GM12878 (cell line): ENCODE results near the gene SRP14. TPM values are rescaled to one million over a fixed set of nuclear protein-coding genes. Genes with fewer than 3 reads are reported as not detected.

ENCODE experiments used
- ATAC-seq: fragments of 200-7000 bp; cut with Tn5 transposase; 3 replicates; pipeline ENCODE4 v1.9.1; 2020; ENCODE audit warnings: mild to moderate bottlenecking, moderate library complexity
- Bru-seq: library from RNA; stranded (reverse); fragments of 400-500 nt; gene quantifications from one replicate; lab custom pipeline; 2021; lab: Mats Ljungman, UMichigan
- BruChase-seq, 2 experiments: library from RNA; stranded (reverse); fragments of 400-500 nt; gene quantifications; one replicate each; lab custom pipeline; 2021; lab: Mats Ljungman, UMichigan
- BruUV-seq: library from RNA; stranded (reverse); fragments of 400-500 nt; replicated peaks from 2 replicates; lab custom pipeline; 2021; lab: Mats Ljungman, UMichigan
- CTCF ChIA-PET: fragments of 300-600 bp; sonication (Branson Sonifier 250); formaldehyde crosslinking; extraction: SDS; loops from one replicate; lab custom pipeline; 2021; ENCODE audit warnings: inconsistent platforms; lab: Yijun Ruan, JAX
- POLR2A ChIA-PET: fragments of 350-600 bp; formaldehyde crosslinking; extraction: SDS; loops from one replicate; lab custom pipeline; 2021; ENCODE audit warnings: inconsistent platforms; lab: Charles Lee
- RAD21 ChIA-PET: fragments of 300-600 bp; sonication (Branson Sonifier 250); formaldehyde crosslinking; loops from one replicate; lab custom pipeline; 2023; ENCODE audit warnings: antibody characterized with exemption; ENCODE audit not compliant: unreplicated experiment; lab: Charles Lee
- SMC1A ChIA-PET: fragments of 300-600 bp; sonication (Branson Sonifier 250); formaldehyde crosslinking; loops from one replicate; lab custom pipeline; 2023; ENCODE audit not compliant: unreplicated experiment, uncharacterized antibody; lab: Charles Lee
- DNase-seq: peaks from one replicate; pipeline ENCODE4 v3.0.0-alpha.2; 2011; ENCODE audit warnings: low read depth, low spot score
- FAIRE-seq: peaks from 3 replicates; lab custom pipeline; 2011; peaks lifted over from hg19 to GRCh38; lab: Jason Lieb, UNC
- H2AFZ ChIP-seq: 2 replicates; pipeline ENCODE4 v1.6.0; 2011; ENCODE audit warnings: low read depth, low read length, control low read depth; ENCODE audit not compliant: control insufficient read depth
- H3K27ac ChIP-seq: 2 replicates; pipeline ENCODE4 v1.5.1; 2011; ENCODE audit warnings: control low read depth; ENCODE audit not compliant: control insufficient read depth, insufficient read depth
- H3K27me3 ChIP-seq, 2 experiments: replicated peaks in 1 of 2; 2 replicates each; pipeline versions ENCODE4 v1.6.0 to v1.6.1; 2011; ENCODE audit warnings: low read length in 1 of 2; ENCODE audit not compliant: control insufficient read depth in 2 of 2, insufficient read depth in 2 of 2
- H3K36me3 ChIP-seq, 2 experiments: 2 replicates each; pipeline ENCODE4 v1.5.1; 2011; ENCODE audit warnings: low read length in 1 of 2; ENCODE audit not compliant: control insufficient read depth in 2 of 2, insufficient read depth in 2 of 2
- H3K4me1 ChIP-seq: 2 replicates; pipeline ENCODE4 v1.6.1; 2011; ENCODE audit warnings: mild to moderate bottlenecking, low read length, moderate library complexity, mixed read lengths; ENCODE audit not compliant: control insufficient read depth, insufficient read depth
- H3K4me2 ChIP-seq: 2 replicates; pipeline ENCODE4 v1.6.0; 2011; ENCODE audit warnings: control low read depth; ENCODE audit not compliant: control insufficient read depth, insufficient read depth
- H3K4me3 ChIP-seq: fragments of 200-600 bp; sonication (generic); 2 replicates; pipeline ENCODE4 v1.5.1; 2016
- H3K79me2 ChIP-seq: 2 replicates; pipeline ENCODE4 v1.6.0; 2011; ENCODE audit warnings: low read length; ENCODE audit not compliant: control insufficient read depth, insufficient read depth
- H3K9ac ChIP-seq: 2 replicates; pipeline ENCODE4 v1.8.0; 2011; ENCODE audit warnings: low read length, control low read depth, mixed read lengths; ENCODE audit not compliant: control insufficient read depth, insufficient read depth
- H3K9me3 ChIP-seq: replicated peaks from 3 replicates; pipeline ENCODE4 v1.5.1; 2011; ENCODE audit warnings: mild to moderate bottlenecking, low read length; ENCODE audit not compliant: control insufficient read depth, insufficient read depth
- H4K20me1 ChIP-seq: 2 replicates; pipeline ENCODE4 v1.6.0; 2011; ENCODE audit not compliant: control insufficient read depth, insufficient read depth
- EED ChIP-seq: sonication (generic); IDR thresholded peaks from 2 replicates; pipeline ENCODE4 v1.6.1; 2016; ENCODE audit warnings: antibody characterized with exemption, low read depth
- ESRRA ChIP-seq: IDR thresholded peaks from 2 replicates; pipeline ENCODE4 v1.6.1; 2012; ENCODE audit warnings: mild to moderate bottlenecking, low read length, improper control_type of control experiment
- EZH2 ChIP-seq: IDR thresholded peaks from 2 replicates; pipeline ENCODE4 v1.6.1; 2012; ENCODE audit warnings: low read depth, mild to moderate bottlenecking, control low read depth, inconsistent platforms, low read length, borderline replicate concordance; ENCODE audit not compliant: control insufficient read depth
- IKZF1 ChIP-seq: fragments of 450-650 bp; conservative IDR thresholded peaks from 2 replicates; pipeline ENCODE4 v1.6.1; 2017; ENCODE audit warnings: antibody characterized with exemption, mild to moderate bottlenecking
- IKZF2 ChIP-seq, 2 experiments: fragments of 450-650 bp; IDR thresholded peaks; 2 replicates each; pipeline ENCODE4 v1.6.1; 2017; ENCODE audit warnings: mild to moderate bottlenecking in 2 of 2, moderate library complexity in 2 of 2
- MXI1 ChIP-seq: fragments of 150-350 bp; IDR thresholded peaks from 2 replicates; pipeline ENCODE4 v1.6.1; 2011; ENCODE audit warnings: low read depth, mild to moderate bottlenecking, inconsistent platforms, low read length, improper control_type of control experiment
- PAX8 ChIP-seq: fragments of 450-650 bp; IDR thresholded peaks from 2 replicates; pipeline ENCODE4 v1.6.1; 2017; ENCODE audit warnings: mild to moderate bottlenecking, moderate library complexity
- POLR2A ChIP-seq: IDR thresholded peaks from 2 replicates; pipeline ENCODE4 v1.6.1; 2011; ENCODE audit warnings: low read depth, mild to moderate bottlenecking, low read length
- SREBF2 ChIP-seq: IDR thresholded peaks from 2 replicates; pipeline ENCODE4 v1.6.1; 2012; ENCODE audit warnings: mild to moderate bottlenecking, low read length
- SRF ChIP-seq, 2 experiments: IDR thresholded peaks; 2 replicates each; pipeline ENCODE4 v1.6.1; 2011; ENCODE audit warnings: low read depth in 2 of 2, low read length in 2 of 2, mild to moderate bottlenecking in 1 of 2, moderate library complexity in 1 of 2
- WGBS: methylation state at CpG from one replicate; pipeline ENCODE4 v1.1.6; 2016; ENCODE audit warnings: low lambda C conversion rate; ENCODE audit not compliant: insufficient replicate concordance, insufficient coverage; ENCODE audit errors: missing lambda C conversion rate; 5-methylcytosine and 5-hydroxymethylcytosine counted together
- in situ Hi-C: fragments of 300-500 bp; cut with MboI; formaldehyde crosslinking; loops from 9 replicates; pipeline ENCODE4 v1.14.3; 2018; ENCODE audit warnings: mixed read lengths
- intact Hi-C: fragments of 100-400 bp; cut with micrococcal nuclease; formaldehyde crosslinking; loops from one replicate; pipeline ENCODE4 v1.14.2; 2022; ENCODE audit not compliant: unreplicated experiment
- long read RNA-seq, 2 experiments: library from polyadenylated mRNA; unstranded; transcript quantifications; one replicate each; pipeline ENCODE4 v2.0.0, GENCODE V29; 2019 to 2020
- polyA minus RNA-seq, 3 experiments: library from RNA; depleted of rRNA, polyadenylated mRNA; stranded (reverse); fragments of >200 nt; gene quantifications; 2 replicates each; pipeline ENCODE4 v1.2.3, GENCODE V29; 2011
- polyA plus RNA-seq, 11 experiments: library from polyadenylated mRNA; depleted of rRNA in 4 of 11; unstranded in 6 of 11; stranded (reverse) in 5 of 11; fragments of >200 nt; fragmentation: Nextera tagmentation in 4 of 11; fragmentation: Illumina TruSeq in 1 of 11; extraction: Ambion mirVana in 4 of 11; extraction: Trizol in 1 of 11; gene quantifications; 1 replicate in 1 of 11; 2 replicates in 10 of 11; pipeline versions ENCODE4 v1.2.1 to v1.2.3, GENCODE V29; 2011 to 2016; ENCODE audit warnings: inconsistent platforms in 2 of 11, missing spikeins in 2 of 11, low read depth in 1 of 11
- total RNA-seq, 4 experiments: library from RNA; depleted of rRNA in 3 of 4; stranded (reverse); fragments of >200 nt in 3 of 4; fragmentation: Illumina TruSeq in 1 of 4; extraction: Trizol in 1 of 4; gene quantifications; 2 replicates each; pipeline versions ENCODE4 v1.2.1 to v1.2.3, GENCODE V29; 2013 to 2021
- TF ChIP-seq, protein P1 (sequence below): IDR thresholded peaks from 2 replicates; pipeline ENCODE4 v1.6.1; 2012; ENCODE audit warnings: low read length, inconsistent platforms
- TF ChIP-seq, protein P2 (sequence below): fragments of 450-650 bp; IDR thresholded peaks from 2 replicates; pipeline ENCODE4 v1.6.1; 2017; ENCODE audit warnings: low read depth, mild to moderate bottlenecking, moderate library complexity
- TF ChIP-seq, protein P3 (sequence below): IDR thresholded peaks from 2 replicates; pipeline ENCODE4 v1.6.1; 2011; ENCODE audit warnings: borderline replicate concordance, low read depth, mild to moderate bottlenecking, moderate library complexity, mixed read lengths, low read length; ENCODE audit not compliant: insufficient read depth; ENCODE audit errors: extremely low read length

The SRP14 gene, protein sequence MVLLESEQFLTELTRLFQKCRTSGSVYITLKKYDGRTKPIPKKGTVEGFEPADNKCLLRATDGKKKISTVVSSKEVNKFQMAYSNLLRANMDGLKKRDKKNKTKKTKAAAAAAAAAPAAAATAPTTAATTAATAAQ
- 27.7 and 29.4 TPM in 2 replicates for total RNA-seq (2013; cell fraction: nucleolus; rRNA removed)
- total RNA-seq (2014; rRNA removed): 273 and 320 TPM in 2 replicates
- 181 and 189 TPM in 2 replicates for total RNA-seq (2014; rRNA removed; fragmentation: Illumina TruSeq; extraction: Trizol)
- 141 TPM in 2 replicates for total RNA-seq (2021)
- polyA plus RNA-seq (2011; ENCODE audit: low read depth): 301 TPM
- polyA plus RNA-seq (2011; rRNA removed): 431 and 589 TPM in 2 replicates
- polyA plus RNA-seq (2011; cell fraction: cytosol; rRNA removed): 161 and 219 TPM in 2 replicates
- polyA plus RNA-seq (2011; cell fraction: nucleus; rRNA removed): 122 and 149 TPM in 2 replicates
- polyA plus RNA-seq (2012): 239 and 266 TPM in 2 replicates
- polyA plus RNA-seq (2014; fragmentation: Illumina TruSeq; extraction: Trizol): 364 and 455 TPM in 2 replicates
- 1,000 to 10,000 TPM; 1,041 to 1,182 TPM for polyA plus RNA-seq (2014; fragmentation: Nextera tagmentation; extraction: Ambion mirVana)
- polyA plus RNA-seq (2014; rRNA removed): 546 and 554 TPM in 2 replicates
- 100 to 1,000 TPM; 806 to 826 TPM for polyA plus RNA-seq (2016; fragmentation: Nextera tagmentation; extraction: Ambion mirVana)
- 69.2 and 71.6 TPM in 2 replicates for polyA minus RNA-seq (2011; rRNA and poly(A)+ RNA removed)
- polyA minus RNA-seq (2011; cell fraction: cytosol; rRNA and poly(A)+ RNA removed): 31.9 and 39.9 TPM in 2 replicates
- 33.1 and 43.4 TPM in 2 replicates for polyA minus RNA-seq (2011; cell fraction: nucleus; rRNA and poly(A)+ RNA removed)
- Bru-seq, nascent RNA: percentile 98 among the genes with signal in this experiment
- BruChase-seq, experiment 1, labeled RNA remaining after a 6-hour chase: percentile 99 among the genes with signal in this experiment
- BruChase-seq, experiment 2, labeled RNA remaining after a 2-hour chase: percentile 98 among the genes with signal in this experiment
- long read RNA-seq, experiment 1, transcript SRP14-201 (5 exons, 1,077 nt): major isoform, 314 of 325 reads
- long read RNA-seq, experiment 1, partial matches to known transcripts: 1 of 325 reads
- long read RNA-seq, experiment 1, other reads (novel, unspliced or antisense): 6 of 325 reads
- long read RNA-seq, experiment 2, transcript SRP14-201 (5 exons, 1,077 nt): major isoform, 974 of 1,020 reads
- long read RNA-seq, experiment 2, partial matches to known transcripts: 7 of 1,020 reads
- long read RNA-seq, experiment 2, other reads (novel, unspliced or antisense): 35 of 1,020 reads

DNA sequence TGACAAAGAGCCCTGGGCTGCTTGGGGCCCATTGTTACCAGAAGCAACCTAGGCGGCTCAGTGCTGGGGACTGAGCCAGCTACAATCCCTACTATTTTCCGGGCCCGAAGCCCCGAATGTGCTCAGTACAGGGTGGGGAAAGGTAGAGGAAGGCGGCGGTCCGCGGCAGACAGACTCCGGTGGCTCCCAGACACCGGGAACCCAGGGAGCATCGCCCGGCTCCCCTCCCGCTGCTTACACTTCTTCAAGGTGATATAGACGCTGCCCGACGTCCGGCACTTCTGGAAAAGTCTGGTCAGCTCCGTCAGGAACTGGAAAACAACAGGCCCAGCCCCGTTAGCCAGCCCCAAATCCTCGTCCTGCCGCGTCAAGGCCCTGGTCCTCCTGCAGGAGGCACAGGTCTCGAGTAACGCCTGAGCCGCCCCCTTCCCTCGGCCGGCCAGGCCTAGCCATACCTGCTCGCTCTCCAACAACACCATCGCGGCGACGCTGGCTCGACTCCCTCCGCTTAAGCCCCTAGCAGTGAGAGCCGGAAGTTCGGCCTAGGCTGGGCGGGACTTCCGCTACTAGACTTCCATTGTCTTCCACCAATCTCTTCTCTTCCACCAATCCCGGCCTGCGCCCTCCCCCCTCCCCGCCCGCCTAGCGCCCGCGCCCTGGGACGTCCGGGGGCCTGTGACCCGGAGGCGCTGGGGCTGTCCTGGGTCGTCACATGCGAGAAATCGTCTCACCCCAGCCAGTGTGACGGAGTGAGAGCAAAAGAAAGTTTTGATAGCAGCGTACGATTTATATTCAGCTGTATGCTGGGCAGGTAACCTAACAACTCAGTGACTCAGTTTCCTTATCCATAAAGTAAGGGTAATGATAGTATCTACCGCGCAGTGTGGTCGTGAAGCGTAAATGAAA lies at the start of gene SRP14:
Gene SRP14 (minus strand): TSS at position 544 of the 906 bp plus-strand sequence. CDS start 65 bp downstream, at position 479.
- in situ Hi-C loops (no loop called here), intact Hi-C loops (no loop called here)
- ChIA-PET RAD21 (interaction anchor here (0.6 to 5.0 kb wide), 8 partner anchors 9 to 1973 kb away, joined by 3 to 76 read pairs (median 4); partner anchors contain the start of gene BMF), CTCF (interaction anchor here (0.8 to 11.8 kb wide), 18 partner anchors 9 to 337 kb away, joined by 3 to 776 read pairs (median 8); partner anchors contain the start of genes BMF and PLCB2), SMC1A (interaction anchor here (0.8 to 23.0 kb wide), 13 partner anchors 64 to 284 kb away, joined by 3 to 1082 read pairs (median 5); partner anchors contain the start of genes BMF and EIF2AK4), POLR2A (interaction anchor here (0.5 to 4.0 kb wide), 10 partner anchors 10 to 256 kb away, joined by 3 to 25 read pairs (median 6); partner anchors contain the start of genes BMF and FSIP1)
- WGBS: 2% methylated on average over 51 of the region's 59 CpGs
- peak within 1 kb of the TSS; percentile 92 for H3K9ac ChIP-seq
- H3K4me3 ChIP-seq: peak within 1 kb of the TSS; percentile 89
- no TSS peak for BruUV-seq
- peaks cover 0 to 18% of the 10 kb centered on the region in 2 experiments; a peak in 2 of 4 replicates for H3K36me3 ChIP-seq
- no peaks in the 10 kb centered on the region for H3K27me3 ChIP-seq
- H2AFZ ChIP-seq: peak within 1 kb of the TSS; percentile 76
- peak within 1 kb of the TSS; percentile 98 for H3K4me2 ChIP-seq
- H3K4me1 ChIP-seq: peaks cover 9% of the 10 kb centered on the region
- FAIRE-seq (peak; percentile 92), DNase-seq (peak; percentile 75), ATAC-seq (peak; percentile 95)
- no peaks in the 10 kb centered on the region for H4K20me1 ChIP-seq
- peaks cover 35% of the 10 kb centered on the region for H3K79me2 ChIP-seq
- peak within 1 kb of the TSS; percentile 79 for H3K27ac ChIP-seq
- no peaks in the 10 kb centered on the region for H3K9me3 ChIP-seq
- TF ChIP-seq EZH2 (no peak), SRF (IDR thresholded peaks at IDR 0.05; ENCODE audit: low read depth in 2 of 2, low read length in 2 of 2) (no peak), ESRRA (no peak), PAX8 (no peak), MXI1 (peak; percentile 81), EED (no peak), SREBF2 (no peak), POLR2A (peak; percentile 98), IKZF1 (peak; percentile 50; the same call in 1 of the 2 replicates), IKZF2 (IDR thresholded peaks at IDR 0.05) (0 out of 4 replicates have a peak, but pooled peaks of 1 of the 2 experiments have one; percentile 18)
- TF ChIP-seq, protein P1, sequence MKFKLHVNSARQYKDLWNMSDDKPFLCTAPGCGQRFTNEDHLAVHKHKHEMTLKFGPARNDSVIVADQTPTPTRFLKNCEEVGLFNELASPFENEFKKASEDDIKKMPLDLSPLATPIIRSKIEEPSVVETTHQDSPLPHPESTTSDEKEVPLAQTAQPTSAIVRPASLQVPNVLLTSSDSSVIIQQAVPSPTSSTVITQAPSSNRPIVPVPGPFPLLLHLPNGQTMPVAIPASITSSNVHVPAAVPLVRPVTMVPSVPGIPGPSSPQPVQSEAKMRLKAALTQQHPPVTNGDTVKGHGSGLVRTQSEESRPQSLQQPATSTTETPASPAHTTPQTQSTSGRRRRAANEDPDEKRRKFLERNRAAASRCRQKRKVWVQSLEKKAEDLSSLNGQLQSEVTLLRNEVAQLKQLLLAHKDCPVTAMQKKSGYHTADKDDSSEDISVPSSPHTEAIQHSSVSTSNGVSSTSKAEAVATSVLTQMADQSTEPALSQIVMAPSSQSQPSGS: no peak
- TF ChIP-seq, protein P2, sequence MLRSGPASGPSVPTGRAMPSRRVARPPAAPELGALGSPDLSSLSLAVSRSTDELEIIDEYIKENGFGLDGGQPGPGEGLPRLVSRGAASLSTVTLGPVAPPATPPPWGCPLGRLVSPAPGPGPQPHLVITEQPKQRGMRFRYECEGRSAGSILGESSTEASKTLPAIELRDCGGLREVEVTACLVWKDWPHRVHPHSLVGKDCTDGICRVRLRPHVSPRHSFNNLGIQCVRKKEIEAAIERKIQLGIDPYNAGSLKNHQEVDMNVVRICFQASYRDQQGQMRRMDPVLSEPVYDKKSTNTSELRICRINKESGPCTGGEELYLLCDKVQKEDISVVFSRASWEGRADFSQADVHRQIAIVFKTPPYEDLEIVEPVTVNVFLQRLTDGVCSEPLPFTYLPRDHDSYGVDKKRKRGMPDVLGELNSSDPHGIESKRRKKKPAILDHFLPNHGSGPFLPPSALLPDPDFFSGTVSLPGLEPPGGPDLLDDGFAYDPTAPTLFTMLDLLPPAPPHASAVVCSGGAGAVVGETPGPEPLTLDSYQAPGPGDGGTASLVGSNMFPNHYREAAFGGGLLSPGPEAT: peak; percentile 50; the same call in 1 of the 2 replicates
- TF ChIP-seq, protein P3, sequence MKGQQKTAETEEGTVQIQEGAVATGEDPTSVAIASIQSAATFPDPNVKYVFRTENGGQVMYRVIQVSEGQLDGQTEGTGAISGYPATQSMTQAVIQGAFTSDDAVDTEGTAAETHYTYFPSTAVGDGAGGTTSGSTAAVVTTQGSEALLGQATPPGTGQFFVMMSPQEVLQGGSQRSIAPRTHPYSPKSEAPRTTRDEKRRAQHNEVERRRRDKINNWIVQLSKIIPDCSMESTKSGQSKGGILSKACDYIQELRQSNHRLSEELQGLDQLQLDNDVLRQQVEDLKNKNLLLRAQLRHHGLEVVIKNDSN: no peak
